Upper lobe of right lung (tissue), 1 donor: ENCODE results near the gene GALR3. TPM values are rescaled to one million over a fixed set of nuclear protein-coding genes. Genes with fewer than 3 reads are reported as not detected.

ENCODE experiments used
- ATAC-seq: fragments of 200-7000 bp; cut with Tn5 transposase; one replicate; pipeline ENCODE4 v1.9.1; 2020; ENCODE audit warnings: mild to moderate bottlenecking, moderate library complexity
- DNase-seq: peaks from one replicate; pipeline ENCODE4 v3.0.0-alpha.2; 2020
- H3K27ac ChIP-seq: fragments of 200-600 bp; one replicate; pipeline ENCODE4 v1.8.0; 2022
- H3K27me3 ChIP-seq: fragments of 200-600 bp; one replicate; pipeline ENCODE4 v1.8.0; 2022; ENCODE audit warnings: mild to moderate bottlenecking
- H3K36me3 ChIP-seq: fragments of 200-600 bp; one replicate; pipeline ENCODE4 v1.8.0; 2022
- H3K4me1 ChIP-seq: fragments of 200-600 bp; one replicate; pipeline ENCODE4 v1.8.0; 2022
- H3K4me3 ChIP-seq: fragments of 200-600 bp; one replicate; pipeline ENCODE4 v1.8.0; 2022; ENCODE audit warnings: mild to moderate bottlenecking
- H3K9me3 ChIP-seq: fragments of 200-600 bp; one replicate; pipeline ENCODE4 v1.8.0; 2022
- intact Hi-C: fragments of 100-400 bp; cut with DNase I; formaldehyde crosslinking; loops from one replicate; pipeline ENCODE4 v1.11.0; 2022
- total RNA-seq: library from RNA; stranded (reverse); fragmentation: NEBNext Ultra II Directional; extraction: Animal tissue kit (Norgen Biotek cat#: 25700); gene quantifications from one replicate; pipeline ENCODE4 v1.2.1, GENCODE V29; 2021
- TF ChIP-seq, protein P1 (sequence below): fragments of 200-600 bp; IDR thresholded peaks from one replicate; pipeline ENCODE4 v1.8.0; 2022; ENCODE audit warnings: antibody characterized with exemption
- donor health status: DM: no; HTN: yes; CAD: no; lungs with severe emphysema.

GALR3 gene
- total RNA-seq, 1 donor from 2014 or later: not detected

DNA sequence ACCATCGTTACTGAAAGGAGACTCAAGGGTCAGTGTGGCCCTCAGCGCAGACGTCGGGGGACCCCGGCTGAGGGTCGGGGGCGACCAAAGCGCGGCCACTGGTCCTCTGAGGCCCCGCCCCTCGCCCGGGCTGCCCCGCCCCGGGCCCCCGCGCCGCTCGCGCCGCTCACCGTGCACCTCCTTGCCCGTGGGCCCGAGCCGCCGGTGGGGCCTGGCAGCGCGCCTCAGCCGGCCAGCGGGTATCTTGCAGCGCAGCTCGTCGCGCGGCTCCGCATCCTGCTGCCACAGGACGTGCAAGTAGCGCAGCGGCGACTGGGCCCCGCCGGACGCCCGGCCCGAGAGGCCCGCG is 20.5 kb downstream of the GALR3 start:
- TF ChIP-seq, protein P1, sequence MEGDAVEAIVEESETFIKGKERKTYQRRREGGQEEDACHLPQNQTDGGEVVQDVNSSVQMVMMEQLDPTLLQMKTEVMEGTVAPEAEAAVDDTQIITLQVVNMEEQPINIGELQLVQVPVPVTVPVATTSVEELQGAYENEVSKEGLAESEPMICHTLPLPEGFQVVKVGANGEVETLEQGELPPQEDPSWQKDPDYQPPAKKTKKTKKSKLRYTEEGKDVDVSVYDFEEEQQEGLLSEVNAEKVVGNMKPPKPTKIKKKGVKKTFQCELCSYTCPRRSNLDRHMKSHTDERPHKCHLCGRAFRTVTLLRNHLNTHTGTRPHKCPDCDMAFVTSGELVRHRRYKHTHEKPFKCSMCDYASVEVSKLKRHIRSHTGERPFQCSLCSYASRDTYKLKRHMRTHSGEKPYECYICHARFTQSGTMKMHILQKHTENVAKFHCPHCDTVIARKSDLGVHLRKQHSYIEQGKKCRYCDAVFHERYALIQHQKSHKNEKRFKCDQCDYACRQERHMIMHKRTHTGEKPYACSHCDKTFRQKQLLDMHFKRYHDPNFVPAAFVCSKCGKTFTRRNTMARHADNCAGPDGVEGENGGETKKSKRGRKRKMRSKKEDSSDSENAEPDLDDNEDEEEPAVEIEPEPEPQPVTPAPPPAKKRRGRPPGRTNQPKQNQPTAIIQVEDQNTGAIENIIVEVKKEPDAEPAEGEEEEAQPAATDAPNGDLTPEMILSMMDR: no peak
- no peak for DNase-seq
- Histone ChIP-seq H3K4me1 (peaks cover 9% of the 10 kb centered on the region), H3K36me3 (peaks cover 12% of the 10 kb centered on the region), H3K4me3 (peak overlapping the region; percentile 73), H3K27ac (peak overlapping the region; percentile 91), H3K9me3 (no peaks in the 10 kb centered on the region), H3K27me3 (no peaks in the 10 kb centered on the region)
- peak; percentile 68 for ATAC-seq
- intact Hi-C loops: no loop called here

DNA sequence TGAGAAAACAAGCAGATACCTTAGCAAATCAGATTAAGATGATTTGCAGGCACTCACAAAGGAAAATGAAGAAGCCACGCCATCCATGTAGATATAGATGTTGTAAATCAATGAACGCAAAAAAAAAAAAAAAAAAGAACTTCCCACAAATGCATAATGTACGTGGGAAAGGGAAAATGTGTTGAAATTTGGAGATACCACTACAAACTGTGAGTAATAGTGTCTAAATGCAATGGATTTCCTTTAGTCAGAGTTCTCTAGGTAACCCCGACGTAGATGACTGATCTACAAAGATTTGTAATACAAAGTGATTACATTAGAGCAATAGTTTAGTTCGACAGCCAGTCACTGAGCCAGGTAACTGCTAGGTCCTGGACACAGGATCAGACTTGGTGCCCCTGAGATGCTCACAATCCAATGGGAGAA is 21.7 kb downstream of the GALR3 start:
- peaks cover 10% of the 10 kb centered on the region for H3K4me1 ChIP-seq
- DNase-seq: no peak
- no peaks in the 10 kb centered on the region for H3K9me3 ChIP-seq
- TF ChIP-seq, protein P1: no peak
- peaks cover 1% of the 10 kb centered on the region for H3K36me3 ChIP-seq
- H3K27me3 ChIP-seq: no peaks in the 10 kb centered on the region
- peak overlapping the region; percentile 91 for H3K27ac ChIP-seq
- ATAC-seq: no peak
- intact Hi-C loops: no loop called here
- peak overlapping the region; percentile 73 for H3K4me3 ChIP-seq

DNA sequence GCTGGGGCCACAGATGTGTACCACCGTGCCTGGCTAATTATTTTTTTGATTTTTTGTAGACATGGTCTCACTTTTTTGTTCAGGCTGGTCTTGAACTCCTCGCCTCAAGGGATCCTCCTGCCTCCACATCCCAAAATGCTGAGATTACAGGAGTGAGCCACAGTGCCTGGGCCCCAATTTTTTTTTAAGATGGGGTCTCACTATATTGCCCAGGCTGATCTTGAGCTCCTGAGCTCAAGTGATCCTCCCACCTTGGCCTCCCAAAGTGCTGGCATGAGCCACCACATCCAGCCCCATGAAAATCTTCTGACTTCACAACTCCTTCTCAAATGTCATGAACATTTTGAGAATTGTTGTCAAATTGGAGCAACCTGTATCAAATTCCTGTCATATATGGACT is 23.3 kb downstream of the GALR3 start:
- TF ChIP-seq, protein P1: no peak
- ATAC-seq: no peak
- Histone ChIP-seq H3K27ac (no peak overlapping the region), H3K27me3 (no peaks in the 10 kb centered on the region), H3K36me3 (peaks cover 10% of the 10 kb centered on the region), H3K9me3 (no peaks in the 10 kb centered on the region), H3K4me3 (no peak overlapping the region), H3K4me1 (peaks cover 22% of the 10 kb centered on the region)
- intact Hi-C loops: no loop called here
- no peak for DNase-seq

DNA sequence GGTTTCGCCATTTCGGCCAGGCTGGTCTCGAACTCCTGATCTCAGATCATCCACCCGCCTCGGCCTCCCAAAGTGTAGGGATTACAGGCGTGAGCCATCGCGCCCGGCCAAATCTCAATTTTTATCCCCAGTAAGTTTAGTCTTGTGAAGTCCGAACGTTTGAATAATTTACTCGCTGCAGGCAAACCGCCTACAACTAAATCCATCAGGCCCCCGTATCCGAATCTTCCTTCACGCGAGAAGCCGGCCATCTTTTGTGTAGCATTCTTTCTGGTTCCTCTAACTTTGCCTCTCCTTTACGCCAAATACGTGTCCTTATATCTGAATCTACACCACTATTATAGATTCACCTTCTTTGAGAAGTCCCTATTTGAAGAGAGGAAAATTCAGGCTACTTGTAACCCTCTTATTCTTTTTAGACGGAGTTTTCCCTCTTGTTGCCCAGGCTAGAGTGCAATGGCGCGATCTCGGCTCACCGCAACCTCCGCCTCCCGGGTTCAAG is 25.5 kb downstream of the GALR3 start:
- intact Hi-C loops: no loop called here
- peak overlapping the region; percentile 92 for H3K27ac ChIP-seq
- DNase-seq (no peak), ATAC-seq (no peak)
- no peaks in the 10 kb centered on the region for H3K27me3 ChIP-seq
- H3K9me3 ChIP-seq: no peaks in the 10 kb centered on the region
- H3K4me3 ChIP-seq: peak overlapping the region; percentile 66
- TF ChIP-seq, protein P1: no peak
- H3K4me1 ChIP-seq: peaks cover 14% of the 10 kb centered on the region
- peaks cover 32% of the 10 kb centered on the region for H3K36me3 ChIP-seq

DNA sequence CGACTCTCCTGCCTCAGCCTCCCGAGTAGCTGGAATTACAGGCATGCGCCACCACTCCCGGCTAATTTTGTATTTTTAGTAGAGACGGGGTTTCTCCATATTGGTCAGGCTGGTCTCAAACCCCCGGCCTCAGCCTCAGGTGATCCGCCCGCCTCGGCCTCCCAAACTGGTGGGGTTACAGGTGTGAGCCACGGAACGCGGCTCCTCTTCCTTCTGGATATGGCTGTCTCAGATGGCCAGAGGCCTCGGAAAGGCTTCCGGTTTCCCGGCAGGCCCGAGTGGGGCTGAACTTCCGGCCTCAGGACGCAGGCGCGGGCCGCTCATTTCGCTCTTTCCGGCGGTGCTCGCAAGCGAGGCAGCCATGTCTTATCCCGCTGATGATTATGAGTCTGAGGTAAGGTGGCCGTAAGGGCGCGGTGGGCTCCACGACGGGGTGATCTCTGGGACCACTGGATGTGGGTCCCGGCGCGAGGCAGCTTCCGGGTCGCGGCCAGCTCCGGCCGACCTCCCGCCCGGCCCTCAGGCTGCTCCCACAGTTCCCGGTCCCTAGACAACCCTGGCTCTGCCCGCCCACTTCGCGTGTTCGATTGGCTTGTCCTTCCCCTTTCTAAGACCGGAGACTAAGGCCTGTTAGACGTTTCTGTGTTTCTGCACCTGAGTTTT is 26.0 kb downstream of the GALR3 start, which contains the start of gene EIF3L:
TSS of gene EIF3L (plus strand) at position 331 of the 663 bp plus-strand sequence. CDS start at position 362, 31 bp downstream.
- peak; percentile 93 for ATAC-seq
- H3K4me1 ChIP-seq: peaks cover 14% of the 10 kb centered on the region
- H3K4me3 ChIP-seq: peak within 1 kb of the TSS; percentile 66
- TF ChIP-seq, protein P1: no peak
- H3K27ac ChIP-seq: peak within 1 kb of the TSS; percentile 92
- no peaks in the 10 kb centered on the region for H3K9me3 ChIP-seq
- peaks cover 37% of the 10 kb centered on the region for H3K36me3 ChIP-seq
- peak; percentile 95 for DNase-seq
- intact Hi-C loops: no loop called here
- H3K27me3 ChIP-seq: no peaks in the 10 kb centered on the region
